Fibroblast of villous mesenchyme (primary cell): Measurements from ENCODE around the gene HIVEP3. TPM values are rescaled to one million over a fixed set of nuclear protein-coding genes. Genes with fewer than 3 reads are reported as not detected.
A peak's percentile ranks its signal among the peaks of the same experiment; 100 is the strongest.

ENCODE experiments used
- DNase-seq: peaks from one replicate; pipeline ENCODE4 v3.0.0-alpha.2; 2010; ENCODE audit warnings: low read depth
- H3K4me3 ChIP-seq: 2 replicates; pipeline ENCODE4 v1.5.1; 2011; ENCODE audit warnings: low read depth, mild to moderate bottlenecking, low read length
- total RNA-seq: library from RNA; depleted of rRNA; stranded (reverse); fragments of >200 nt; gene quantifications from 2 replicates; pipeline ENCODE4 v1.2.3, GENCODE V29; 2012
- TF ChIP-seq, protein P1 (sequence below): IDR thresholded peaks from 2 replicates; pipeline ENCODE4 v1.5.1; 2012; ENCODE audit warnings: low read depth, mild to moderate bottlenecking, low read length; ENCODE audit not compliant: insufficient read depth

HIVEP3 gene
- total RNA-seq, 1 donor, result 0.86 TPM

DNA sequence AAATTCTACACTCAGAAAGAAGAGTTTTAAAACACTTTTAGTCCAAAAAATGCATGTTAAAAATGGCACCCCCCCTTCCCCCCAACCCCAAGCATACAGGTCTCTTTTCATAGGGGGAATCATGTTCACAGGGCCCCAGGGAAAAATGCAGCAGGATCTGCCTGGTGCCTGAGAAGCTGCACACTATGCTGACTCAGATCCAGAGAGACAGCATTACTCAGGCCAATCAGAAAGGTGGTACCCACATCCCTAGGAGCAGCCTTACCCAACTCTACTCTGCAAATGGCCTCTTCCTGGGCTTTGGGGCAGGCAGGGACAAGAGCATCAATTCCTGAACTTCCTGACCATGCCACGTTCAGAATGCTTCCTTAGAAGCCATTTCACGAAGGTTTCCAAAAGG, 119.0 kb downstream of the HIVEP3 start:
- no peak overlapping the region for H3K4me3 ChIP-seq
- no peak for DNase-seq
- TF ChIP-seq, protein P1, sequence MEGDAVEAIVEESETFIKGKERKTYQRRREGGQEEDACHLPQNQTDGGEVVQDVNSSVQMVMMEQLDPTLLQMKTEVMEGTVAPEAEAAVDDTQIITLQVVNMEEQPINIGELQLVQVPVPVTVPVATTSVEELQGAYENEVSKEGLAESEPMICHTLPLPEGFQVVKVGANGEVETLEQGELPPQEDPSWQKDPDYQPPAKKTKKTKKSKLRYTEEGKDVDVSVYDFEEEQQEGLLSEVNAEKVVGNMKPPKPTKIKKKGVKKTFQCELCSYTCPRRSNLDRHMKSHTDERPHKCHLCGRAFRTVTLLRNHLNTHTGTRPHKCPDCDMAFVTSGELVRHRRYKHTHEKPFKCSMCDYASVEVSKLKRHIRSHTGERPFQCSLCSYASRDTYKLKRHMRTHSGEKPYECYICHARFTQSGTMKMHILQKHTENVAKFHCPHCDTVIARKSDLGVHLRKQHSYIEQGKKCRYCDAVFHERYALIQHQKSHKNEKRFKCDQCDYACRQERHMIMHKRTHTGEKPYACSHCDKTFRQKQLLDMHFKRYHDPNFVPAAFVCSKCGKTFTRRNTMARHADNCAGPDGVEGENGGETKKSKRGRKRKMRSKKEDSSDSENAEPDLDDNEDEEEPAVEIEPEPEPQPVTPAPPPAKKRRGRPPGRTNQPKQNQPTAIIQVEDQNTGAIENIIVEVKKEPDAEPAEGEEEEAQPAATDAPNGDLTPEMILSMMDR, result no peak

DNA sequence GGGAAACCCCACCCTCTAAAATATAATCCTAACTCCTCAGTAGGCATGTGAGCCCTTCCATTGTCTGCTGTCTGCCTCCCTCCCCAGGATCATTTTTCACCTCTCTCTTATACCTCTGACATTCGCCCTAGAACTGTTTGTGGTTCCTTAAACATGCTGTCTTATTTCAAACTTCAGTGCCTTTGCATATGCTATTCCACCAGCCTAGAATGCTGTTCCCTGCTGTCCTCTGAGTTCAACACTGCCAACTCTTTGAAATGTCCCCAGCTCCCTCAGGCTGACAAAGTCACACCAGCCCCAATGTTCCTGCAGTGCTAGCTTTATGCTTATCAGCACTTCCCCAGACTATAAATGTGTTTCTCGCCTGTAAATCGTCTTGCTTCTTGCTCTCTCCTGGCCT, 119.5 kb downstream of the HIVEP3 start:
- no peak for DNase-seq
- TF ChIP-seq, protein P1, result no peak
- H3K4me3 ChIP-seq, result no peak overlapping the region

- H3K4me3 ChIP-seq, result no peak overlapping the region
- TF ChIP-seq, protein P1, result peak; percentile 57
- peak; percentile 68 for DNase-seq
Measured at GRCh38 chr1:41795205-41795762, 123.4 kb downstream of the HIVEP3 start.

- TF ChIP-seq, protein P1, result no peak
Measured at GRCh38 chr1:41794031-41794430, 124.7 kb downstream of the HIVEP3 start.

GRCh38 chr1:41792485-41792770, 126.3 kb downstream of the HIVEP3 start:
- TF ChIP-seq, protein P1, result no peak
- no peak for DNase-seq
- H3K4me3 ChIP-seq, result no peak overlapping the region

More at GRCh38 chr1:41794031-41794430, 124.7 kb downstream of the HIVEP3 start:
- no peak overlapping the region for H3K4me3 ChIP-seq
- DNase-seq, result no peak

DNA sequence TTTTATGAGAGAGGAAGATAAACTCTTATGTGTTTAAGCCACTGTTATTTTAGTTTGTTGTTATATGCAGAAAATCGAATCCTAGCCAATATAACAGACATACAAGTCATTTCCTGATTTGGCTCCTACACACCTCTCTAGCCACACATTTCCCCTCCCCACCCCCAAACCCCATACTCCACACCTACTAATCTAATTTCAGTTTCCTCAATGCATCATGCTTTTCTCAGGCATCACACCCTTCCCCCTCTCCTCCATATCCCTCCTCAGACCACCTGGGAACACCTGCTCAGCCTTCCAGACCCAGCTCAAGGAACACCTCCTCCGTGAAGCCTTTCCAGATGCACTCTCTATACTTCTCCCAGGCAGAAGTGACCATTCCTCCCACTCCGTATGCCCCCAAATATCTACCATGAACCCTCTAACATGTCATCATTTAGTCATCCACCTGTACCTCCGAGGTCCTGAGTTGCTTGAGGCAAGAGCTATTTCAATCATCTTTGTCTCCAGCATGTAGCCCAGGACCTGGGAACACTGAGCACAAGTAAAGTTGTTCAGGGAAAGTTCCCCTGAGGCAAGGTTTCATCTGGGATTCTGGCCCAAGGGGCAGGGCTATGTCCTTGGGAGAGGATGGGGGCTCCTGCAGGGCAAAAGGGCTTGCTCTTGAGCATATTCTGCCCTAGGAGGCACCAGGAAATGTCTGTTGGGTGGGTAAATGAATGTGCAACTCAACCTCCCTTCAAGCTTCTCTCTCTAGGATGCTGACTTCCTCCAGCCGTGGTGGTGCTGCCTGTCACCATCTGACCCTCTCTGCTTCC, 126.8 kb downstream of the HIVEP3 start:
- TF ChIP-seq, protein P1, result no peak
- DNase-seq, result no peak

More for the DNA sequence above, 126.8 kb downstream of the HIVEP3 start:
- no peak overlapping the region for H3K4me3 ChIP-seq
